Stimulated activated naive CD8-positive, alpha-beta T cell treated with anti-CD3 and anti-CD28 coated beads, Interleukin-15, amount 100 ng/mL, for 72 hours (primary cell): ENCODE measurements around the gene WASF1.
"Not testable (repeated sequence)": the region's sequence is repeated elsewhere in the genome, so short reads cannot be mapped to it uniquely, and the experiment has no call there.

Experiments used
- ATAC-seq: fragments of 150-1000 bp; cut with Tn5 transposase; 2 replicates; pipeline ENCODE4 v1.10.0; 2021; ENCODE audit warnings: mild to moderate bottlenecking, moderate library complexity
- DNase-seq, 2 donors: peaks; one replicate each; pipeline ENCODE4 v3.0.0; 2021 to 2022
- H3K27ac Mint-ChIP-seq, 2 donors: one replicate each; pipeline ENCODE4 v1.8.0; 2022; ENCODE audit warnings: mild to moderate bottlenecking in 2 of 2, mixed read lengths in 2 of 2, moderate library complexity in 2 of 2
- H3K27me3 Mint-ChIP-seq: one replicate; pipeline ENCODE4 v1.8.0; 2022; ENCODE audit warnings: mixed read lengths
- H3K4me1 Mint-ChIP-seq: one replicate; pipeline ENCODE4 v1.8.0; 2022; ENCODE audit warnings: mild to moderate bottlenecking, mixed read lengths
- H3K4me3 Mint-ChIP-seq, 2 donors: one replicate each; pipeline ENCODE4 v1.8.0; 2022; ENCODE audit warnings: mild to moderate bottlenecking in 2 of 2, mixed read lengths in 2 of 2, moderate library complexity in 1 of 2
- H3K9me3 Mint-ChIP-seq, 2 donors: one replicate each; pipeline ENCODE4 v1.8.0; 2022; ENCODE audit warnings: mixed read lengths in 2 of 2

WASF1 gene

GRCh38 chr6:110073474-110073873 is 106.0 kb downstream of the WASF1 start:
- H3K9me3 Mint-ChIP-seq, H3K27ac Mint-ChIP-seq, H3K4me1 Mint-ChIP-seq, H3K4me3 Mint-ChIP-seq, DNase-seq, ATAC-seq: not testable (repeated sequence)
- peaks cover 13% of the 10 kb centered on the region for H3K27me3 Mint-ChIP-seq

GRCh38 chr6:110068592-110068967 is 110.9 kb downstream of the WASF1 start:
- H3K27me3 Mint-ChIP-seq: peaks cover 13% of the 10 kb centered on the region
- DNase-seq (no peak), ATAC-seq (no peak)
- H3K27ac Mint-ChIP-seq: no peak overlapping the region
- H3K4me3 Mint-ChIP-seq: no peak overlapping the region
- H3K9me3 Mint-ChIP-seq: no peaks in the 10 kb centered on the region
- H3K4me1 Mint-ChIP-seq: peaks cover 6% of the 10 kb centered on the region

- H3K4me1 Mint-ChIP-seq: peaks cover 12% of the 10 kb centered on the region
- peaks cover 13% of the 10 kb centered on the region for H3K27me3 Mint-ChIP-seq
- H3K27ac Mint-ChIP-seq: no peak overlapping the region
- no peak for ATAC-seq
- H3K9me3 Mint-ChIP-seq: no peaks in the 10 kb centered on the region
- DNase-seq: no peak
- no peak overlapping the region for H3K4me3 Mint-ChIP-seq
Measured at GRCh38 chr6:110067837-110068591, 111.5 kb downstream of the WASF1 start.

GRCh38 chr6:110064744-110065524 is 114.5 kb downstream of the WASF1 start:
- DNase-seq (no peak), ATAC-seq (no peak)
- H3K4me1 Mint-ChIP-seq: peaks cover 12% of the 10 kb centered on the region
- no peak overlapping the region for H3K4me3 Mint-ChIP-seq
- no peak overlapping the region for H3K27ac Mint-ChIP-seq
- H3K9me3 Mint-ChIP-seq: no peaks in the 10 kb centered on the region
- peaks cover 18% of the 10 kb centered on the region for H3K27me3 Mint-ChIP-seq

- H3K27me3 Mint-ChIP-seq: peaks cover 13% of the 10 kb centered on the region
- H3K27ac Mint-ChIP-seq: peak overlapping the region in 1 of 2 donors; percentile 22
- ATAC-seq (peak; percentile 92), DNase-seq (peak; percentile 26 to 57)
- peaks cover 12% of the 10 kb centered on the region for H3K4me1 Mint-ChIP-seq
- no peak overlapping the region for H3K4me3 Mint-ChIP-seq
- H3K9me3 Mint-ChIP-seq: no peaks in the 10 kb centered on the region
Measured at GRCh38 chr6:110063594-110064263, 115.7 kb downstream of the WASF1 start.

- no peaks in the 10 kb centered on the region for H3K9me3 Mint-ChIP-seq
- no peaks in the 10 kb centered on the region for H3K4me1 Mint-ChIP-seq
- peaks cover 9% of the 10 kb centered on the region for H3K27me3 Mint-ChIP-seq
- ATAC-seq: no peak
- DNase-seq: no peak
- H3K27ac Mint-ChIP-seq: peak overlapping the region in 1 of 2 donors; percentile 1
- no peak overlapping the region for H3K4me3 Mint-ChIP-seq
Measured at GRCh38 chr6:110055387-110055735, 124.1 kb downstream of the WASF1 start.

- Mint-ChIP-seq H3K9me3 (no peaks in the 10 kb centered on the region), H3K4me1 (no peaks in the 10 kb centered on the region), H3K27ac (no peak overlapping the region), H3K4me3 (no peak overlapping the region), H3K27me3 (peaks cover 4% of the 10 kb centered on the region)
- ATAC-seq (peak; percentile 28), DNase-seq (no peak)
Measured at GRCh38 chr6:110054664-110055386, 124.6 kb downstream of the WASF1 start.

- no peaks in the 10 kb centered on the region for H3K9me3 Mint-ChIP-seq
- no peaks in the 10 kb centered on the region for H3K27me3 Mint-ChIP-seq
- H3K4me3 Mint-ChIP-seq: no peak overlapping the region
- no peak overlapping the region for H3K27ac Mint-ChIP-seq
- no peak for DNase-seq
- no peak for ATAC-seq
- no peaks in the 10 kb centered on the region for H3K4me1 Mint-ChIP-seq
Measured at GRCh38 chr6:110053395-110054240, 125.9 kb downstream of the WASF1 start.

GRCh38 chr6:110050440-110050813 is 129.0 kb downstream of the WASF1 start:
- ATAC-seq (no peak), DNase-seq (no peak)
- Mint-ChIP-seq H3K9me3 (no peaks in the 10 kb centered on the region), H3K27me3 (no peaks in the 10 kb centered on the region), H3K4me1 (no peaks in the 10 kb centered on the region), H3K27ac (no peak overlapping the region), H3K4me3 (no peak overlapping the region)
